ENCODE results near the gene GTPBP2. TPM values are rescaled to one million over a fixed set of nuclear protein-coding genes. Genes with fewer than 3 reads are reported as not detected.

GTPBP2 gene
- total RNA-seq, 2 experiments from 2014 or later, result 59.8 to 64.6 TPM

DNA sequence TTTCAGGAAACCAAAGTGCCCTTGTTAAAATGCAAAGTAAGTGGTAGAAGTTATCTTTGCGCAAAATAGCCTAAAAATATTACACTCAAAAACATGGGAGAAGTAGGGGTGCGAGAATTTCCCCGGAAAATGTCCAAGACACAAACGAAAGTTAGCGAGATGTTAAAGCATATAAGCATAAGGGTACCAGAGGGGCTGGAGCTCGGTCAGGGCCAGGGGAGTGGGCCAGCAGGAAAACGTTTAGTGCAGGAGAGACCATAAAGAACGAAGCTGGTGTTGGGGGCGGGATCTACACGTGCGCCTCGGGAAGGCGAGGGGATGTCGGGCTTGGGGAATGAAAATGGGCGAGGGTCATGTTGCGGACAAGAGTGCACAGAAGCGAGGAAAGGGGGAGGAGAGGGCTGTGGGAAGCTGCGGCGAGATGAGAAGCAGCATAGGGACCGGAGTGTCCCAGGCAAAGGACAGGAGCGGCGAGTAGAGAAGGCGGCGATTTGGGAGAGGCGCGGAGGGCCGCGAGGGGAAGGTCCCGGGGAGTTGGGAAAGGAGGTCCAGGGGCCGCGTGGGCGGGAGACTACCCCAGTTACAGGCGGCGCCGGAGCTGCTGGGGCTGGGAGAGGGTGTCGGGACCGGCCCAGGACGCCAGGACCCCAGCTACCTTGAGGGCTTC is 53.8 kb downstream of the GTPBP2 start:
- peaks cover 40% of the 10 kb centered on the region for H3K36me3 Mint-ChIP-seq (ENCODE audit: low read depth)
- peak; percentile 3 for ATAC-seq

DNA sequence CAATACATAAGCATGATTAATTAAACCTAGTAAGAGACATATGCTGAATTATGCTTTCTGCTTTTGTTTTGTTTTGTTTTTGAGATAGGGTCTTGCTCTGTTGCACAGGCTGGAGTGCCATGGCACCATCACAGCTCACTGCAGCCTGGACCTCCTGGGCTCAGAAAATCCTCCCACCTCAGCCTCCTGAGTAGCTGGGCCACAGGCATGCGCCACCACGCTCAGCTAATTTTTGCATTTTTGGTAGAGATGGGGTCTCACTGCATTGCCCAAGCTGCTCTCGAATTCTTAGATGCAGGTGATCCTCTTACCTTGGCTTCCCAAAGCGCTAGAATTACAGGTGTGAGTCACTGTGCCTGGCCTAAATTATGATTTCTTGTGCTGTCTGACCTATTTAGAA is 57.0 kb downstream of the GTPBP2 start:
- intact Hi-C loops (cut with DNase I, micrococcal nuclease), result loop anchor here (5.0 to 10.0 kb wide), 2 partner anchors 55 to 517 kb away; partner anchors contain the start of genes CUL7 (in 1 of the 2), KLC4 (in 1 of the 2), MRPL2 (in 1 of the 2) and POLR1C (in 1 of the 2)
- Mint-ChIP-seq H3K27ac (peak overlapping the region; percentile 93), H3K36me3 (ENCODE audit: low read depth) (peaks cover 43% of the 10 kb centered on the region), H3K27me3 (no peaks in the 10 kb centered on the region), H3K4me3 (no peak overlapping the region), H3K4me1 (peaks cover 29% of the 10 kb centered on the region), H3K9me3 (ENCODE audit: low read depth) (no peaks in the 10 kb centered on the region)
- ChIA-PET CTCF (interaction anchor here (1.3 kb wide), 1 partner anchor 36 kb away, joined by 7 read pairs; no protein-coding TSS in a partner anchor), POLR2A (interaction anchor here (1.5 kb wide), 1 partner anchor 49 kb away, joined by 4 read pairs; no protein-coding TSS in a partner anchor)
- no peak for DNase-seq
- no peak for ATAC-seq

More for the DNA sequence above, 53.8 kb downstream of the GTPBP2 start:
- Mint-ChIP-seq H3K4me3 (peak overlapping the region; percentile 90), H3K27me3 (no peaks in the 10 kb centered on the region), H3K9me3 (ENCODE audit: low read depth) (no peaks in the 10 kb centered on the region), H3K27ac (peak overlapping the region; percentile 66), H3K4me1 (peaks cover 50% of the 10 kb centered on the region)
- CTCF ChIA-PET, result interaction anchor here (0.6 to 1.5 kb wide), 6 partner anchors 16 to 540 kb away, joined by 3 read pairs; partner anchors contain the start of gene GTPBP2
- intact Hi-C loops (cut with DNase I, micrococcal nuclease), result loop anchor here (2.0 to 10.0 kb wide), 7 partner anchors 52 to 812 kb away; partner anchors contain the start of genes CDC5L (in 1 of the 2), CUL7 (in 1 of the 2), GTPBP2 (in 1 of the 2) and HSP90AB1 (in 1 of the 2)
- POLR2A ChIA-PET, result no interaction called here
- DNase-seq, result peak; percentile 68

DNA sequence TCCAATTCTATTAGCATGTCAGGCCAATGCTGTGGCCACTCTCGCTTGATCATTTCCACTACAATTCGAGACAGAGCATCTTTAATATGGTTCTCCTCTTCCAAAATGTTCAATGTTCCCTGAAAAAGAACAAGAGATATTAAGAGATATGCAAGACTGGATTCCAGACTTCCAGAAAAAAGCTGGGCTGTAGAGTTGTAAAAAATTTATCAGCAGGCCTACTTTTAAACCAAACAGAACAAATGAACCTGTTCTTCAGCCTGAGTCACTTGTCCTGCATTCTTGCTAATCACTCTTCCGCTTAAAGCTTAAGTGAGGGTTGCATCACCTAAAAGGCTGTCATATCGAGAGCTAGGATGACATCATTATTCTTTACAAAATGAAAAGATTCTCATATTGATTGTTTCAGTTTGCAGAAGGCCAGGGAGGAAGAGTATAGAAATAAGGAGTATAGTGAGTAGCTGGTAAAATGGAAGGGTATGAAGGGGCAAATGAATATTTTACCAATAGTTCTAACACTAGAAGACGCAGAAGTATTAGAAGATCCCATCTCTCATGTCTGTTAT is 58.1 kb downstream of the GTPBP2 start:
- ATAC-seq (peak; percentile 69), DNase-seq (peak; percentile 19)
- Mint-ChIP-seq H3K9me3 (ENCODE audit: low read depth) (no peaks in the 10 kb centered on the region), H3K36me3 (ENCODE audit: low read depth) (peaks cover 46% of the 10 kb centered on the region), H3K27ac (peak overlapping the region; percentile 93), H3K4me1 (peaks cover 29% of the 10 kb centered on the region), H3K4me3 (peak overlapping the region; percentile 2), H3K27me3 (no peaks in the 10 kb centered on the region)
- intact Hi-C loops (cut with DNase I, micrococcal nuclease), result loop anchor here (1.0 to 10.0 kb wide), 3 partner anchors 54 to 516 kb away; partner anchors contain the start of genes POLR1C (in 2 of the 2), CUL7 (in 1 of the 2), KLC4 (in 1 of the 2) and MRPL2 (in 1 of the 2)
- ChIA-PET POLR2A (interaction anchor here (0.6 to 1.5 kb wide), 7 partner anchors 24 to 549 kb away, joined by 3 to 8 read pairs (median 3); partner anchors contain the start of gene GTPBP2), CTCF (interaction anchor here (0.8 to 1.3 kb wide), 4 partner anchors 15 to 37 kb away, joined by 3 to 7 read pairs (median 4); no protein-coding TSS in a partner anchor)

Other genes starting within 250 kb of the GTPBP2 start
- gene ABCC10, start 201.7 kb downstream of the GTPBP2 start, total RNA-seq, result 10 to 100 TPM; 27.8 to 29.0 TPM
- 1 to 10 TPM; 1.9 to 2.0 TPM for gene DLK2, start 173.7 kb downstream of the GTPBP2 start, total RNA-seq
- 10 to 100 TPM; 35.6 to 37.2 TPM for gene TJAP1, start 151.7 kb downstream of the GTPBP2 start, total RNA-seq
- gene LRRC73, start 118.9 kb downstream of the GTPBP2 start, total RNA-seq, result under 1 TPM; 0.18 to 0.19 TPM
- 10 to 100 TPM; 38.0 to 39.6 TPM for gene YIPF3, start 112.3 kb downstream of the GTPBP2 start, total RNA-seq
- gene POLR1C, start 112.2 kb downstream of the GTPBP2 start, total RNA-seq, result 10 to 100 TPM; 43.4 to 52.9 TPM
- gene XPO5, start 53.2 kb downstream of the GTPBP2 start, total RNA-seq, result 100 to 1,000 TPM; 108 to 109 TPM
- 10 to 100 TPM; 35.2 to 37.9 TPM for gene POLH, start 53.1 kb downstream of the GTPBP2 start, total RNA-seq
- 10 to 100 TPM; 35.1 to 35.3 TPM for gene MAD2L1BP, start 6.6 kb upstream of the GTPBP2 start, total RNA-seq
- gene RSPH9, start 15.8 kb upstream of the GTPBP2 start, total RNA-seq, result not detected
- gene MRPS18A, start 58.5 kb upstream of the GTPBP2 start, total RNA-seq, result 10 to 100 TPM; 54.0 to 68.7 TPM
- 10 to 100 TPM; 64.6 to 72.8 TPM for gene VEGFA, start 140.9 kb upstream of the GTPBP2 start, total RNA-seq

Data from activated CD4-positive, alpha-beta T cell treated with anti-CD3 and anti-CD28 coated beads for 36 hours (primary cell).